ENCODE results near the gene ZNF587.
"Not testable (repeated sequence)": the region's sequence is repeated elsewhere in the genome, so short reads cannot be mapped to it uniquely, and the experiment has no call there.

ZNF587 gene

DNA sequence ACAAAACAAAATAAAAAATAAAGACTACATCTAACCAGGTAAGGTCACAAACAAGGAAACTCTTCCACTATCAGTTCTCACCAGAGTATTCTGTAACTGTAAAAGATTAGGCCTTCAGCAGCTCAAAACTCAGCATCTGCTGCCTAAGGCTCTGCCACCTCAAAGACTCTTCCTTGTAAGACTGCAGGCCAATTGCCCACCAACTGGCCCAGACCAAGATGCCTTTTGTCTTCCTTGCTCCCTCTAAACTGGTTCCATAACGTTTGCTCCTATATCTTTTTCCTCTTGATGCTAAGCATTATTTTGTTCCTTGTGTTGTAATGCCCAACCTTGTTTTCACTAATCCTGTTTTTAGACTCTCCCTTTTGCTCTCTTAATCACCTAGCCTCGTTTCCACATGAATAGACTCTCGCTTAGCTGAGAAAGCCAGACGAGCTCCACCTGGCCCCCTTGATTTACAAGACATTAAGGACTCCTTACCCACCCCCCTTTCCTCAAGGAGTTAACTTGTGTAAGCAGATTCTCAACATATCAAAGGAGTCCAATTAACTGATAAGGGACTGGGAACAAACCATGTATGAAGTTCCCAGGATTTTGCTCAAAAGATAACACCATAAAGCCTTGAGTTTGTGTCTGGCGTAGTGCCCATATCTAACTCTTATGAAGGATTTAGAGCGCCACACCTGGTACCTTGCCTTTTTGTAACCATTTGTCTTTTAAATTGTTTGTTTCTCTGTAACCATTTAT is 37.7 kb downstream of the ZNF587 start:
- DNase-seq (ENCODE audit: low read depth): no peak

DNA sequence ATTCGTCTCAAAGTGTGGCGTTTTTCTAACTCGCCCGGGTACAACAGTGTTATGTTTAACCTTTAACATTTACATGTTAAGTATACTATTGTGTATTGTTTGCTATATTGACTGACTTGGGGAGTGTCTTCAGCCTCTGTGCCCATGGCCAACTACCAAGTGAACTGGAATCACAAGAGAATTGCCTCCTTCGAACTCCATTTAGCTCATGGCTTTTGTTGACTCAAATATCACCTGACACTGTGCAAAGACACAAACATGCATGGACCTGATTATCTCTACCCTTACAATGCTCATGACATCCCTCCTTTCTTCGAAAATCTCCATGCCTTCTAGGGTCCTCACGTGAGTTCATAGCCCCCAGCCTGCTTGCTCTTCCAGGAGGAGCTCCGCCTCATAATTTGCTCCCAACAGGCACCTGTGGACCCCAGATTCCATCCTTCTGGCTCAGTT is 38.5 kb downstream of the ZNF587 start:
- DNase-seq (ENCODE audit: low read depth): no peak

DNA sequence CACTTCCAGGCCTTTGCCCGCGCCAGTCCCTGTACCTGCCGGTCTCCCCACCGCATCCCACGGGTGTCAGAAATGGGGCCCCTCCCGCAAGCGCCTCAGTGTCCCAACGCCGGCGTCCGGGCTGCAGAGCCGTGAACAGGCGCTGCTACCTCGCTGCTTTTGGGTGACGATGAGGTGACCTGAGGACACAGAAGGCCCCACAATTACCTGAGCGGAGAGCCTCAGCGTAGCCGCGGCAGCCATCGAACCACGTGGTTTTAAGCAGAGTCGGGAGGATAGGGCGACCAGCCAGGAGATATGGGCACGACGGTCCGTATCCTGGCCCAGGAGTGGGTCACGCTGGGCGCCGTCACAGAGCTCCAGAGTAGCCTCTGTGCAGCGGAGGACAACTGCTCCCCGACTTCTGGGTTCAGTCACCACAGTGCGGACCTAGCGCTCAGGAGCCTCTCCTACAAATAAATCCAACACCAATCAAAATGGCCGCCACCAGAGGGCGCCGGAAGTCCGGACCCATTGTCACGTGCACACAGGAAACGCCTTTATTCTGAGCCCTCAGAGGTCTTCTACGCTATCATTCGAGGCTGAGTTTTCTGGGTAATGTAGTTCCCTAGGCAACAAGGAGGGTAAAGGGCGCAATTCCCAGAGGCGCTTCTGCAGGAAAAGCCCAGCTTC is 39.0 kb downstream of the ZNF587 start, which contains the start of gene ZNF814:
ZNF814 (minus strand) TSS at position 478 of the 672 bp plus-strand sequence; CDS start at position 243, 235 bp downstream.
- DNase-seq (ENCODE audit: low read depth): peak; percentile 68

DNA sequence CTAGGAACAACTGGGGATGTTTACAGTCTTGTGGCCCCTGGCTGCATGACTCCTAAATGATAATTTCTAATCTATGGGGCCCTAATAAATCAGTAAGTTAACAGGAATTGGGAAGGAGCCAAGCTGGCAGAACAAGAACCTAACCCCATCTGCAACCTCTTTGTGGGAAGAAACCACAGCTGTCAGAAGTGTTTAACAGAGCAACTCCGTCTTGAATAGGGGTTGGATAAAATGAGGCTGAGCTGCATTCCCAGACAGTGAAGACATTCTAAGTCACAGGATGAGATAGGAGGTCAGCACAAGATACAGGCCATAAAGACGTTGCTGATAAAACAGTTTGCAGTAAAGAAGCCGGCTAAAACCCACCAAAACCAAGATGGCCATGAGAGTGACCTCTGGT is 41.0 kb downstream of the ZNF587 start:
- DNase-seq (ENCODE audit: low read depth): not testable (repeated sequence)

DNA sequence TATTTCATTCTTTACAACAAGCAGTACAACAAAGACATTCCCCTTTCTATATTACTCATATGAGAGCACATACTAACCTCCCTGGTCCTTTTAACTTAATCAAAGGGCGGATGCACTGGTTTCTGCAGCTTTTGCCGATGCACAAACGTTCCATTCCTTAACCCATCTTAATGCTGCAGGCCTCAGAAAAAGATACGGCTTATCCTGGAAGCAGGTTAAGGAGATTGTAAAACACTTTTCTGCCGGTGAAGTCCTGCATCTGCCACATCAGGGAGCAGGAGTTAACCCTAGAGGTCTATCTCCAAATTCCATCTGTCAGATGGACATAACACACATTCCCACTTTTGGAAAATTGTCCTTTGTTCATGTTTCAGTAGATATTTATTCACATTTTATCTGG is 50.7 kb downstream of the ZNF587 start:
- no peak for DNase-seq (ENCODE audit: low read depth)

DNA sequence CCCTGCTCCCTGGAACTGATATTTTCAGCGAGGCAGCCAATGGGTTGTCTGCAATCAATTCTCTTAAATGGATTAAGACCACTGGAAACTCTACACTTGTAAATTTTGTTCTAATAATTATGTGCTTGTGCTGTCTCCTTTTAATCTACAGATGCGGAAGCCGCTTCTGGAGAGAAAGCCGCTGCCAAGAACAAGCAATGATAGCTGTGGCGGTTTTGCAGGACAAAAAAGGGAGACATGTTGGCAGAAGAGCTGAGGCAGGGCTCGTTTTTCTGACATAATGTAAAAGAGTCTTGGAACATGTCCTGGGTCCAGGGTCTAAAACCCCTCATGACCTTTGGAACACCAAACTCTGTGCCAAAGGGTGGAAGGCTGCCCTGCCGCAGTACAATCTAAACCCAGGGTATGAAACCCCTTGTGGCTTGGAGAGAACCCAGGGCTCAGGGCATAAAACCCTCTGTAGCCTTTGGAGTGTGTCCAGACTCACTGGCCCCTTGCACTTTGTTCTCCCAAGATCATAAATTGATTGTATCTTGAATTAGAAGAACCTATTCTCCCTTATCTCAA is 54.0 kb downstream of the ZNF587 start:
- DNase-seq (ENCODE audit: low read depth): no peak

DNA sequence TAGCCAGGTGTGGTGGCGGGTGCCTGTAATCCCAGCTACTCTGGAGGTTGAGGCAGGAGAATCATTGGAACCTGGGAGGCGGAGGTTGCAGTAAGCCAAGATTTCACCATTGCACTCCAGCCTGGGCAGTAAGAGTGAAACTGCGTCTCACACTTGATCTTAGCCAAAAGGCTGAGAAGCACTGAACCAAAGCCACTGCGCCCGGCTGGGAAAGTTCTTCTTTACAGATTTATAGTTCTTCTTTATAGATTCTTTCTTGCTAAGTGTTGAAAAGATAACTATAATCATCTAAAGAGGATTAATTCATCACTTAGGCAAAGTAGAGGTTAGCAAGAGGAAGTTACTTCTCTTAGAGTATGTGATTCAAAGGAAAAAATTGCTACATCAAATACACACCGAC is 55.6 kb downstream of the ZNF587 start:
- no peak for DNase-seq (ENCODE audit: low read depth)

DNA sequence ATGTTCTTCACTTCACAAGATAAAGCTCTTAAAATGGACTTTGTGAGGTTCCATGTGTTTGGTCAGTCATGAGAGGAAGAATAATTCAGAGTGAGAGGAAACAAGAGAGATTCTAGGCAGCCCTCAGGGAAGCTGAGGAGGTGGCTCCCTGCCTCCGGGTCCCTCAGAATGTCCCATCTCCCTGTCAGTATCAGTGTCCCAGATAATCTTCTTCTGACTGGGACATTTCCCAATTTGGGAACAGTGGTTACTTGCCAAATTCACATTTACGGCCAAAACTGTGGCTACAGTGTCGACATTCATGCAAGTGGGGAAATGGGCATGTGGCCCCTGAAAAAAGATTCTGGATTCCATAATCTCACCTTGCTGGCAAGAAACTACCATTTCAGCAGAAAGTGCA is 57.7 kb downstream of the ZNF587 start:
- no peak for DNase-seq (ENCODE audit: low read depth)

DNA sequence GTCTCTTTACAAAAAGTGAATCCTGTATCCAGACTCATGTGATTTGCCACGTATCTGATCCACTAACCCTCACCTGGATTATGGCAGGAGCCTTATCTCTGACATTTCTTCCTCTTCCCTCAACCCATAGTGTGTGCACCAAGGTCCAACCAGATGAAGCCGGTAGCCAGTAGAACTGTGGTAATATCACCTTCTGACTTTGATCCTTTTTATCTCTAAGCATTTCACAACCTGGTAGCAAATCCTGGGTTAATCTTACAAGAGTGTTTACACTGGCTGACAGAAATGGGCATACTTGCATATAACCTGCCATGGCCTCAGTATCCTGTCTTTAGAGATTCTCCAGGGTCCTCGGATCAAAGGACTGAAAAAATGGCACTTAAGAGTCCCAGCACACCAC is 64.9 kb downstream of the ZNF587 start:
- no peak for DNase-seq (ENCODE audit: low read depth)

Measured in activated gamma-delta T cell treated with anti-CD3 and anti-CD28 coated beads, Interleukin-2, amount 50 U/mL, for 16 hours (primary cell).